ENCODE data around the gene SRSF10. TPM values are rescaled to one million over a fixed set of nuclear protein-coding genes. Genes with fewer than 3 reads are reported as not detected.

Gene SRSF10
- polyA plus RNA-seq, 1 donor (not counting 4 experiments of a cell fraction or from before 2014, with no cell fraction given): 116 TPM

DNA sequence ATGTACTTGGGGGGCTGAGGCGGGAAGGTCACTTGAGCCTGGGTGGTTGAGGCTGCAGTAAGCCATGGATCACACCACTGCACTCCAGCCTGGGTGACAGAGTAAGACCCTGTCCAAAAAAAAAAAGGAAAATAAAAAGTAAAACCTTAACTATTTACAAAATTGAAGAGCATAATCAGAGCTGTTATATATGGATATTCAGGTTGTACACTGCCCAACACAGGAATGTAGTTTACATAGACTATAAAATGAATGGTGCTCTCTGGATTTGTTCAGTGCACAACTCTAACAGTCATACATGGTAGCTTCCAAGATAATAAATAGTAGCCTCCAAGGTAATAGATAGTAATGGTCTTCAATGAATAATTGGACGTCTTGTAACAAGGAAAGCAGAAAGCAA lies 22.6 kb upstream of the SRSF10 start:
- Histone ChIP-seq H4K20me1 (ENCODE audit: control insufficient read depth, extremely low read depth, insufficient read depth, low read length) (no peaks in the 10 kb centered on the region), H3K9me1 (ENCODE audit: control insufficient read depth, extremely low read depth, insufficient read depth, low read length) (no peaks in the 10 kb centered on the region), H3K4me3 (ENCODE audit: control insufficient read depth in 2 of 3, extremely low read depth in 1 of 3, insufficient read depth in 2 of 3, low read depth in 1 of 3, low read length in 3 of 3) (no peak overlapping the region), H3K27ac (ENCODE audit: control insufficient read depth, insufficient read depth, low read length) (no peak overlapping the region), H3K79me2 (ENCODE audit: control insufficient read depth, insufficient read depth, low read length) (no peaks in the 10 kb centered on the region), H3K4me2 (ENCODE audit: control insufficient read depth, extremely low read depth, insufficient read depth, low read depth, low read length) (no peak overlapping the region), H3K4me1 (ENCODE audit: control insufficient read depth, extremely low read depth, insufficient read depth, low read length) (no peaks in the 10 kb centered on the region), H3K36me3 (ENCODE audit: control insufficient read depth in 2 of 2, extremely low read depth in 1 of 2, insufficient read depth in 2 of 2, low read length in 2 of 2) (no peaks in the 10 kb centered on the region), H3K27me3 (ENCODE audit: control insufficient read depth, extremely low read depth, insufficient read depth, low read length) (no peaks in the 10 kb centered on the region), H3K9ac (ENCODE audit: control insufficient read depth, extremely low read depth, insufficient read depth, low read length) (no peak overlapping the region), H3K9me3 (ENCODE audit: control insufficient read depth, low read depth, low read length) (no peaks in the 10 kb centered on the region), H2AFZ (ENCODE audit: control insufficient read depth, low read length) (no peak overlapping the region)
- FAIRE-seq: no peak
- no peak for TF ChIP-seq EZH2 (IDR thresholded peaks at IDR 0.05; ENCODE audit: low read length)
- TF ChIP-seq, protein P1, sequence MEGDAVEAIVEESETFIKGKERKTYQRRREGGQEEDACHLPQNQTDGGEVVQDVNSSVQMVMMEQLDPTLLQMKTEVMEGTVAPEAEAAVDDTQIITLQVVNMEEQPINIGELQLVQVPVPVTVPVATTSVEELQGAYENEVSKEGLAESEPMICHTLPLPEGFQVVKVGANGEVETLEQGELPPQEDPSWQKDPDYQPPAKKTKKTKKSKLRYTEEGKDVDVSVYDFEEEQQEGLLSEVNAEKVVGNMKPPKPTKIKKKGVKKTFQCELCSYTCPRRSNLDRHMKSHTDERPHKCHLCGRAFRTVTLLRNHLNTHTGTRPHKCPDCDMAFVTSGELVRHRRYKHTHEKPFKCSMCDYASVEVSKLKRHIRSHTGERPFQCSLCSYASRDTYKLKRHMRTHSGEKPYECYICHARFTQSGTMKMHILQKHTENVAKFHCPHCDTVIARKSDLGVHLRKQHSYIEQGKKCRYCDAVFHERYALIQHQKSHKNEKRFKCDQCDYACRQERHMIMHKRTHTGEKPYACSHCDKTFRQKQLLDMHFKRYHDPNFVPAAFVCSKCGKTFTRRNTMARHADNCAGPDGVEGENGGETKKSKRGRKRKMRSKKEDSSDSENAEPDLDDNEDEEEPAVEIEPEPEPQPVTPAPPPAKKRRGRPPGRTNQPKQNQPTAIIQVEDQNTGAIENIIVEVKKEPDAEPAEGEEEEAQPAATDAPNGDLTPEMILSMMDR (optimal IDR thresholded peaks at IDR 0.05 in 1 of 3, IDR thresholded peaks at IDR 0.05 in 1 of 3, conservative IDR thresholded peaks at IDR 0.05 in 1 of 3; ENCODE audit: extremely low read depth in 1 of 3, insufficient read depth in 2 of 3, low read length in 3 of 3): no peak
- dilution Hi-C loops (cut with MboI; ENCODE audit: extremely low pct_ligation_motif_present, low sequenced_read_pairs): no loop called here
- no peak for DNase-seq (ENCODE audit: low read depth, low spot score)

DNA sequence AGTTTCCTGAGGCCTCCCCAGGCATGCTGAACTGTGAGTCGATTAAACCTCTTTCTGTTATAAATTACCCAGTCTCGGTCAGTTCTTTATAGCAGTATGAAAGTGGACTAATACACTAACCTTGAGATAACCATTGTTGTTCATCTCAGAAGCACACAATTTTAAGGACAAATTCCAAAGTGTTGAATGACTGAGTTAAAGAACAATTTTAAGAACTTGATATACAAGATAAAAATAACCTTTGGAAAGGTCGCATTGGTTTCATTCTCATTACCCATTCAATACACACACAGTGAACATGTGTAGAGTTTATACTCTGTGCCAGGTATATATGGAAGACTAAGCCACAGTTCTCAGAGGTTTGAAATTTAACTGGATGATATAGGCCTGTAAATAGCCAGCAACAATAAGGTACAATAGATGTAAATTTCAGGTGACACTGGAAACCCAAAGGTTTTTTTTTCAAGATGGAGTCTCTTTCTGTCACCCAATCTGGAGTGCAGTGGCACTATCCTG lies 19.1 kb upstream of the SRSF10 start:
- Histone ChIP-seq H4K20me1 (ENCODE audit: control insufficient read depth, extremely low read depth, insufficient read depth, low read length) (no peaks in the 10 kb centered on the region), H2AFZ (ENCODE audit: control insufficient read depth, low read length) (no peak overlapping the region)
- dilution Hi-C loops (cut with MboI; ENCODE audit: extremely low pct_ligation_motif_present, low sequenced_read_pairs): no loop called here

More for the DNA sequence above, 19.1 kb upstream of the SRSF10 start:
- Histone ChIP-seq H3K4me3 (ENCODE audit: control insufficient read depth in 2 of 3, extremely low read depth in 1 of 3, insufficient read depth in 2 of 3, low read depth in 1 of 3, low read length in 3 of 3) (no peak overlapping the region), H3K9me1 (ENCODE audit: control insufficient read depth, extremely low read depth, insufficient read depth, low read length) (no peaks in the 10 kb centered on the region), H3K4me2 (ENCODE audit: control insufficient read depth, extremely low read depth, insufficient read depth, low read depth, low read length) (no peak overlapping the region), H3K27ac (ENCODE audit: control insufficient read depth, insufficient read depth, low read length) (no peak overlapping the region), H3K27me3 (ENCODE audit: control insufficient read depth, extremely low read depth, insufficient read depth, low read length) (no peaks in the 10 kb centered on the region), H3K9me3 (ENCODE audit: control insufficient read depth, low read depth, low read length) (no peaks in the 10 kb centered on the region), H3K79me2 (ENCODE audit: control insufficient read depth, insufficient read depth, low read length) (no peaks in the 10 kb centered on the region), H3K36me3 (ENCODE audit: control insufficient read depth in 2 of 2, extremely low read depth in 1 of 2, insufficient read depth in 2 of 2, low read length in 2 of 2) (no peaks in the 10 kb centered on the region), H3K4me1 (ENCODE audit: control insufficient read depth, extremely low read depth, insufficient read depth, low read length) (no peaks in the 10 kb centered on the region), H3K9ac (ENCODE audit: control insufficient read depth, extremely low read depth, insufficient read depth, low read length) (no peak overlapping the region)
- no peak for DNase-seq (ENCODE audit: low read depth, low spot score)
- FAIRE-seq: no peak
- no peak for TF ChIP-seq EZH2 (IDR thresholded peaks at IDR 0.05; ENCODE audit: low read length)
- TF ChIP-seq, protein P1 (optimal IDR thresholded peaks at IDR 0.05 in 1 of 3, IDR thresholded peaks at IDR 0.05 in 1 of 3, conservative IDR thresholded peaks at IDR 0.05 in 1 of 3; ENCODE audit: extremely low read depth in 1 of 3, insufficient read depth in 2 of 3, low read length in 3 of 3): no peak

All from keratinocyte (primary cell).